Activated CD4-positive, CD25-positive, alpha-beta regulatory T cell (primary cell): ENCODE results near the gene CXCL1.
"Not testable (repeated sequence)": the region's sequence is repeated elsewhere in the genome, so short reads cannot be mapped to it uniquely, and the experiment has no call there.

Experiments
- DNase-seq, 4 experiments: peaks; one replicate each; lab custom pipeline; 2025; lab: John Stamatoyannopoulos, UW

Gene CXCL1

DNA sequence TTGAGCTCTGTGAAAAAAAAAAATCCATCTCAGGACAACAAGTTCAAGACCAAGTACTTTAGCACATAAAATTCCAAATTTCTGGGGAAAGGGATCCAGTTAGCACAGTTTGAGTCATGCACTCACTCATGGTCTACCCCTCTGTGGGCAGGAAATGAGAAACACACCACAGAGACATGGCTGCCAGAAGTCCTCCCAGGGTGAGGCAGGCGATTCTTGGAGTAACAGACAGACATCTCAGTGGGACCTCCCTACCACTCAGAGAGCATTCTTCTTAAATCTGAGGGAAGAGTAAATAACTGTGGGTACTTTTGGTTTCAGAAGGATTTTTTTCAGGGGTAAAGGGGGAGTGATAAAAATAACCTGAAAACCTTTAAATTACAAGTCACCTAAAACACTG is 14.1 kb downstream of the CXCL1 start:
- no peak for DNase-seq

DNA sequence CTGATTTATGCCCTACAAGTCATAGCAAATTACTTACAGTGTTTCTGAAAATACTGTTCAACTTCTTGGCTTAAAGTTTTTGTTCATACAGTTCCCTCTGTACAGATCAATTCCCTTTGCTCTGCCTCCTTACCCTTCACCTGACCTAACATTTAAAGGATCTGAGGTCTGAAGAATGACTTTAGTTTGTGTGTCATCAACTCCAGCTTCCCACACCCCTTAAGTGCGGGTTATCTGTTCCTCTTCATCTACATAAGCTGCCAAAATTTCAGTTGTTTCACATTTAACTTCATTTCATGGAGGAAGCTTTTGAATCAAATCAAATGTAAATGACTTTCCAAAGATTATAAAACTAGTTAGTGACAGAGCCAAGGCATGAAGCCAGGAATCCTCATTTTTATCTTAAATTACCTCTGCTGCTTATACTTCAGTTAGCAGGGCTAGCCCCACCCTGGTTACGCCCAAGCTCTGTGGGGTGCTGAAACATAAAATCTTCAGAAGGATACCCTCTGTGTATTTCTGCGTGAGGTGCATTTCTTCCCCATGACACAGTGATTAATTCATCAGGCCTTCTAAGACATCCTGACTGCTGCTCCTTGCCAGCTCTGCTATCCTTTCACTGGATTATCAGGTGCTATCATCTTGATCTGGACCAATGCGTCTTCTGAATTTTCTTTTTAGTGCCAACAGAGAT is 16.5 kb downstream of the CXCL1 start:
- no peak for DNase-seq

DNA sequence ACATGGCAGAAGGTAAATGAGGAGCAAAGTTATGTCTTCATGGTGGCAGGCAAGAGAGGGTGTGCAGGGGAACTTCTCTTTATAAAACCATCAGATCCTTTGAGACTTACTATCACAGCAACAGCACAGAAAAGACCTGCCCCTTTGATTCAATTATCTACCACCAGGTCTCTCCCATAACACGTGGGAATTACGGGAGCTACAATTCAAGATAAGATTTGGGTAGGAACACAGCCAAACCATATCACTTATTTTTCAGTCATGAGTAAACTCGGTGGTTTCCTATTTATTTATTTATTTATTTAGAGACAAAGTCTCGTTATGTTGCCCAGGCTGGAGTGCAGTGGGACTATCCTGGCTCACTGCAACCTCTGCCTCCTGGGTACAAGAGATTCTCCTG is 22.1 kb downstream of the CXCL1 start:
- no peak for DNase-seq

DNA sequence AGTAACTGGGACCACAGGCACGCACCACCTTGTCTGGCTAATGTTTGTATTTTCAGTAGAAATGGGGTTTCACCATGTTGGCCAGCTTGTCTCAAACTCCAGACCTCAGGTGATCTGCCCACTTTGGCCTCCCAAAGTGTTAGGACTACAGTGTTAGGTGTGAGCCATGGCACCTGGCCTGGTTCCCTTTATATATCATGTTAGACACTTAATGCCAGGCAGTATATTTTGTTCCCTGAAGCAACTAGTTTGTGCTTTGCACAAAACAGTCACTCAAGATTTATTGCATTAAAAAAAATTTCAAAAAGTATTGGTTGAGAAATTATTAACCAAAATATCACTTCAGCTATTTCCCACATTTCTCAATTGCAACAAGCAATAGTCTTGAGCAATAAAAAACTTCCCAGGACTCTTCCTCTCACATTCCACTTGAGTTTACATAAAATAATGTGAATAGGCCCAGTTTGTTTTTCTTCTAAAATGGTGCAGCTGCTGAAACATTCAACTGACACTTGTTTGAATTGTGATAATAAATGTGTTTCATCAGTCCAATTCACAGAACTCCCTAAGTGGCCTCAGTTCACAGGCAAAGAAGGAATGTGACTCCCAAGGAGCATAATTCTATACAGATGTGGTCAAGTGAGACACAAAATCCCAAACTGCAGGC is 22.7 kb downstream of the CXCL1 start:
- no peak for DNase-seq

DNA sequence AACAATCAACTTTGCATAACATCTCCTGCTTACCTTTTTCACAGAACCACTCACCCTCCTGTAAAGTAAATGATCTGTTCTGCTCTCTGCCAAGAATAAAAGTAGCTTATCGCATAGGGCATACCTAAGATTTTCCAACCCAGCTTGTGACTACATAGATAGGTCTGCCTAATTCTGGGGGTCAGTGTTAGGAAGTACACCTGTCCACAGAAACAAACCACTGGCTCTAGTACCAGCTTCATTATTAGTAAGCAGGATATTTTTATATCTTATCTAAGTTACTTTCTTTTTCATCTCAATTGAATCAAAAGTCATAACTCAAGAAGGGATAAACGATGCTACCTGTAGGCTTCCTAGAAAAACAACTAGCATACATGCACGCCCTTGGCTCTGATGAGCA is 23.8 kb downstream of the CXCL1 start:
- DNase-seq: no peak

DNA sequence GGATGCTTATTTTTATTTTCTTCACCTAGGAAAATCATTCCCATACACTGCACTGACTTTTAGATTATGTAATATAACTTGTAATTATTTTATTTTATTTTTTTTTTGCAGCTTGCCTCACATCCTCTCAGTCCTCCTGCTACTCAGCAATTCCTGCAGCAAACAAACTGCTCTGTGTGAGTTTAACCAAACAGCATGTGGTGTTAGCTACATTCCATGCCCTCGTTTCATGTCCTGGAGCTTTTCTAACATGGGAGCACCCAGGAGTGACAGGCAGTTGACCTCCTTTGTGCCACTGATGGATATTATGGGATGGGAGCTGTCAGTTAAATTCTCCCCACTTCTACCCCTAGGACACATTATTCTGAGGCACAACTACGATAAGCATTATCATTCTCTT is 24.8 kb downstream of the CXCL1 start:
- DNase-seq: no peak

DNA sequence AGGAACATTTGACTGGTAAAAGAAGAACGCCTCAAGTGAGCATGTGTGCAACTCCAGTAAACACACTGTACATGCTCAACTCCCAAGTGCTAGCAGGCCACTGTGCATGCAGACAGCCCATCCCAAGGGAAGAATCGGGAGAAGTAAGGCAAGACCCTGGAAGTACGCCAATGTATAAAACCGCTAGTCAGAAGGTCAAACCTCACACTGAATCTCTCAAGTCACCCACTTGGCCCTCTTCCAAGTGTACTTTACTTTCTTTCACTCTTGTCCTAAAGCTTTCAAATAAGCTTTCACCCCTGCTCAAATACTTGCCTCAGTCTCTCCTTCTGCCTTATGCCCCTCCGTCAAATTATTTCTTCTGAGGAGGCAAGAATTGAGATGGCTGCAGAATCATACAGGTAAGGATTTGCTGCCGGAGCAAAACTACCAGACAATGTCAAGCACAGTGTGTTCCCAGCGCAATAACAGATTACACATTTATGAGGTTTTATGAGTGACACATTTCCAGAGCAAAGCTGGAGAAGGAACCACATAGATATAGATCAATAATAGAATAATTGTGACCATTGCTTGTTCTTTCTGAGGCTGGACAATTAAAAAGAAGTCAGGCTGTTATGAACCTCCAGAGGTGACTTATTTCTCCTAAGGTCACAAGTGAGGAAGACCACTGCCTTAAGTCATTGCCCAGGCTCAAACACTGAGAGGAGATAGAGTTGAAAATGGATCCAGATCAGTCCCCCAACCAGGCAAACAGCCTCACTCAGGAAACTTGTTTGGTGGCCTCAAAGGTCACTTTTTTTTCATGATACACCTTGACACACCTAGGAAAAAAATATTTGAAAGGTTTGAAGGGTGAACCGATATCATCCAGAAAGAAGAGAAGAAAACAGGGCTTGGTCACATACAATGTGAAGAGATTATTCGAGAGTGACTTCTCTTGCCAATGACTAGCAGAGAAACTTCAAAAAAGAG is 26.3 kb downstream of the CXCL1 start:
- no peak for DNase-seq

DNA sequence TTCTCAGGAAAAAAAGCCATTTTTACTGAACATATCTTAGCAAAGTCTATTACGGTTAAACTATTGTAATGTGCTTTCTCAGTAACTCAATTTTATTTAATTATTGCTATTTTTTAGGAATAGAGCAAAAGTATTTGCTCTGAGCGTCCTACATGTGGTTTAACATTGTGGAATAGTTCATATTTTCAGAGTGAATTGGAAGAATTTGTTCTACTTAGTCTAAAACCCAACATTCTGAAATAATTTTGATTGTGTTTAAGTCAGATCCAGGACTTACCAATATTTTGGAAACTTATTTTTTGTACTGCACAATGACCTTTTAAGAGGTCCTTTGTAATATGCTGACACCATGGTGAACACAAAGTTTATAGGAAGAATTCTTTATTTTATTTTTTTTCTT is 27.2 kb downstream of the CXCL1 start:
- no peak for DNase-seq

DNA sequence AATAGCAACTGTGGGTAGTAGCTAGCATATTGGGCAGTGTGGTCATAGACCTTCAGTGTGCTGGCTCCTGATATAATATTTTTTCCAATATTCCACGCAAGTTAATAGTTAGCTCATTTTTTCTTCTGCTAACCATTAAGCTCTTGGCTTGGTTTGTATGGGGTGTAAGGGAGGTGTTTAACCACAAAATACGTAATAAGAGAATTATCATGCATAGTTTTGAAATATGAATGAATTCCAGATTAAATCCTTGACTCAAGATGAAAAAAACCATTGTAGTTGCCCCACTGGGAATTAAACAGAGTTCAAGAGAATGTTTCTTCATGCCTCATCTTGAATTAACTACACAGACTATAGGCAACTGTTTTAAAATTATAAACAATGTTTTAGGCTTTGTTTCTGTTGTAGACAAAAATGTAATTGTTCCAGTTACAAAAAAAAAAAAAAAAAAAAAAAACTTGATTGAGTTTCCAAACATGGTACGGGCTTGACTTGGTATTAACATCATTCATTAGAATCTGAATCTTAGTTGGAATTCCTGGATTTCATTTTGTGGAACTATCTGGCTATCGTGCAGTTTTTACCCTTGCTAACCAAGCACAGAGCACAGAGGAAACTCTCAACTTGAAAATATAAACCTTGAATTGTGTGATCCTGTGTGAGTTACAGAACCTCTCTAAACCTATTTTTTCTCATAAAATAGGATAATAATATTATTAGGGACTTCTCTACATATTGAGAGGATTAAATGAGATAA is 28.4 kb downstream of the CXCL1 start:
- no peak for DNase-seq

DNA sequence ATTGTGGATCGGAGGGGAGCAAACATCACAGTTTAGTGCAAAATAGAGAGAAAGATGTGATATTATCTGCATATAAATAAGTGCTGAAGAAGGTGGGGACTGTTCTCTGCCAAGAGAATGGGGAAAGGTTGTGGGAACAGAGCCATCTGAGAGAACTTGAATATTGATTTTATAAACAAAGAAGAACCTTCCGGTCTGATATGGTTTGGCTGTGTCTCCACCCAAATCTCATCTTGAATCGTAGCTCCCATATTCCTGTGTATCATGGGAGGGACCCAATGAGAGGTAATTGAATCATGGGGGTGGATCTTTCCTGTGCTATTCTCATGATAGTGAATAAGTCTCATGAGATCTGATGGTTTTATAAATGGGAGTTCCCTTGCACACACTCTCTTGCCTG is 30.1 kb downstream of the CXCL1 start:
- not testable (repeated sequence) for DNase-seq

DNA sequence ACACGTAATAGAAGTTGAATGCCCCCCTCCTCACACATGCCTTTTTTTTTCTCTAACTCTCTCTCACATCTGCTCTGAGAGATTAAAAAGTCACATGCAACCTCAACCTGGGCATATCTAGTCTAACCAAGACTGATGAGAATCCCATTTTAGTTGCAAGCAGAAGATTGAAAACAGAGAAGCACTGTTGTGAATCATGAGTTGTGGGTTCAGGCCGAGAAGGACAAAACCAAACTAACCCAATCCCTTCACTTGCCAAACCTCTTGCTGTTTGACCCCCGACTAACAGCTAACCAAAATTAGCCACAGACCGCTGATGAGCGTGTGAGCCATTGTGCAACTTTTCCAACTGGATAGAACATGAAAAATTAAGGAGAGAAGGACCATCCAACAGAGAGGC is 31.8 kb downstream of the CXCL1 start:
- DNase-seq: no peak

DNA sequence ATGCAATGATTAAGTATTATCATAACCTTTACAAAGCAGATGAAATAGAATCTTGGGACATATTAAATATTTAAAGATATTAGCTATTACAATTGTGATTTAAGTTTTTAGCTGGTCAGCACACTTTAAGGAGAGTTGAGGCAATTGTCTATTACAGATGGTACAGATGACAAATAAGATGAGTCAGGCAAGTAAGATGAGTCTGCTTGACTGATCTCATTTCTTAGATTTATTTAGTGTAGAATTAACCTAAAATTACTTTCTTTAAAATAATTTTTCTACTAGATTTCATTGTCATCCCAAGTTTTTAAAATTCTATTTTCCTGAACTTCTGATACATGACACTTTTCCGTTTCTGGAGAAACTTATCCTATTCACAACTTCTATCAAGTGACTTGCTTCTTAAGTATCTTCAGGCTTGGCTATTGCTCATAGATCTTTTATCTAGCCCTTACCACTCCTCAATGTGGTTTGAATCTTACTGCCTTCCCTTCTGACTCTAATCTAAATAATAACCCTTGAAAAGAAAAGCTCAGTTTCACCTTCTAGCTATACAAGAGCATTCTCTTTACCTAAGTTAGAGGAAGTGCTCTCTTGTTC is 32.9 kb downstream of the CXCL1 start:
- DNase-seq: no peak

DNA sequence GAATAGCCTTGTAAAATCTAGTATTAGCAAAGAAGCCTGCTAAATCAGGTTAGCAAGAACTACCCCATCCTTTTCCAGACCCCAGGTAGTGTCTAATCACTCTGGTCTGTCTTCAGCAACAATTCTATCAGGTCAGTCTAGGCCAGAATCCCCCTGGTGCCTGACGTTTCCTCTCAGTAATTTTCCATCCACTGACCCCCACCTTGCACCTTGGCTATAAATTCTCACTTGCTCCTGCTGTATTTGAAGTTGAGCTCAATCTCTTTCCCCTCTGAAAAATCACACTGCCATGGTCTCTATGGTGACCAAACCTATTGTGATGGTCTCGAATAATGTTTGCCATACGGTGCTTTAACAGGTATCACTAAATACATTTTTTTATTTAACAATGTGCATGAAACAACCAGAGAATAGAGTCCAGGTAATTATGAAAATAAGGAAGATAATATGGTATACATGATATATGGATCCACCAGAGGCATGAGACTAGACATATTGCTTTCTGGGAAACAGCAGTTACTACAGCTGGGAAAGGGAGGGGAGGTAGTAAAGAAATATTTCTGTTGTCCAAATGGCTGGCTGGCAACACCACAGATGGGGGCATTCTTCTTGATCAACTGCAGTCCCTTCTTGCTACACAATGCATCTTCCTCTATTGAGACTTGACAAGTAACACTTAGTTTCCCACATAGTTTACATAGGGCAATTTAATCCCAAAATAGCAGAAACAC is 33.8 kb downstream of the CXCL1 start:
- no peak for DNase-seq

DNA sequence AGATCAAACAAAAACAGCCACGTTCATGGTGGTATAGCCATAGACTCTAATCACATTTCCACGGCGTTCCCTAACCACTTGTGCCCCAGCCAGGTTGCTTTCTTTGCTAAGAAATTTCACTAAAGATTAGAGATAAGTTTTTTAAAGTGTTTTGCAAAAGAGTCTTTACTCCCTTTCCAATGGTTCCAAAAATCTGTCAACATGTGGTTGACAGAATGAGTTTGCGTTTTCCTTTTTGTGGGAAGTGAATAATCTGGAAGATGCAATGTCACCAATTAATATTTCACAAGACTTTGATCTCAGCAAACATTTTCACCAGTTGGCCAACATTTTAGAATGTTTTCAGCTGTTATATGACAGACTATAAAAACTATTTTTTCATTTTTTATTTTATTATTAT is 35.3 kb downstream of the CXCL1 start:
- DNase-seq: no peak

DNA sequence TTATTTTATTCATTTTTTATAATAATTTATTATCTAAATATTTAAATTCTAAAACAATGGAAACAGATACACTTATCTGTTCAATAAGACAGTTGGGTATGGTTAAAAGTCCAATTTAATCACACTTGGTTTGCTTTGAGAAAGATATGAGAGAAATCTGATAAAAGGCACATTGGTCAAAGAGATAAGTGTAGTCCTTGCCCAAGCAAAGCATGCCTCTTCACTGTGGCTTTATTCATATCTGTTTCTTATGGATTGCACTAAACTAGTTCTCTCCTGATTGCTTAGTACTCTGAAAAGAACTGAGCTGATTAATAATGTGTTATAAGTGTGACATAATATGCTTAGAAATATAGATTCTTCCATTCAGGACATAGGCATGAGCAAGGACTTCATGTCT is 39.8 kb downstream of the CXCL1 start:
- no peak for DNase-seq

DNA sequence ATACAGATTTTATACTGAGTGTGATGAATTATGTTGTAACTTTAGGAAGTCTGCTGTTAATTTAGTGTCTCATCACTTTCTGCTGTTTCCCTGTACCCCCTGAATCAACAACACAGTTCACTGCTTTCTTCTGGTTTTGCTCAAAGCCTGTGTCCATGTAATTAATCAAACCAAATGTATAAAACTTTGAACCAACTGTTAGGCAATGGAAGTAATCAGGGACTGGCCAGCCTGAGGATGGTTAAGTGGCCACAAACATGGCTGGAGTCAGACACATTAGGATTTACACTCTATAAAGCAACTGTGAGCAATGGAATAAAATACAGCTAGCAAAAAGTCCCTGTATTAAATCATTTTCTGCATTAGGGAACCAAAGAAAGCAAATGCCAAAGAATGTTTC is 42.6 kb downstream of the CXCL1 start:
- no peak for DNase-seq

DNA sequence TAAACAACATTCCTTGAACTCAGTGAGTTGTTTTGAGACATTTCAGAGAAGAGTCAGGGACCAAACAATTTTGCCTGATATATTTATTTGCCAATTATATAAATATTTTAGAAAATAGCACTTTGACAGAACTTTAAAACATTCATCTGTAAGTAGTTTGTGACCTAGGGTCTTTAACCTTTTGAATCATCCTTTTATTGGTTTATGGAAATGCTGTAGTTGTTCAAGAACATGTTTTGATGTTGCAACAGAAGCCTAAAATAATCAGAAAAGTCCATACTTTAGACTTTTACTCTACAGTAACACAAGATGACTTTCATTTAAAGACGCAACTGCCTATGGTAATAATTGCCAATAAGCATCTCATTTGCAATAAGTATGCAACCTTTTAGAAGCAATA is 43.0 kb downstream of the CXCL1 start:
- no peak for DNase-seq

DNA sequence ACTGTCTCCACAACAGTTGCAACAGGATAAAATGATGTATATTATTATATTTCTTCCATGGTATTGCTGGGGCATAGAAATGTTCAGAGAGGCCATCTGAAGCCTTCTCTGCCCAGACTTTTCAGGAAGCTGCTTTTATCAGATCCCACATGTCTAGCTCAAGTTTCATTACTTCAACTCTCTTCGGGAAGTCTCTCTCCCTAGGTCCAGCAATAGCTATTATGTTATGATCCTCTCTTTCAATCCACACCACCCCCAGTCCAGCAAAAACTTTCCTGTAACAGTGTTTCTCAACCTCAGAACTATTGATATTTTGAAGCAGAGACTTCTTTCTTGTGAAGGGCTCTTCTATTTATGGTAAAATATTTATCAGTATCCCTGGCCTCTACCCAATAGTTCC is 44.9 kb downstream of the CXCL1 start:
- no peak for DNase-seq

DNA sequence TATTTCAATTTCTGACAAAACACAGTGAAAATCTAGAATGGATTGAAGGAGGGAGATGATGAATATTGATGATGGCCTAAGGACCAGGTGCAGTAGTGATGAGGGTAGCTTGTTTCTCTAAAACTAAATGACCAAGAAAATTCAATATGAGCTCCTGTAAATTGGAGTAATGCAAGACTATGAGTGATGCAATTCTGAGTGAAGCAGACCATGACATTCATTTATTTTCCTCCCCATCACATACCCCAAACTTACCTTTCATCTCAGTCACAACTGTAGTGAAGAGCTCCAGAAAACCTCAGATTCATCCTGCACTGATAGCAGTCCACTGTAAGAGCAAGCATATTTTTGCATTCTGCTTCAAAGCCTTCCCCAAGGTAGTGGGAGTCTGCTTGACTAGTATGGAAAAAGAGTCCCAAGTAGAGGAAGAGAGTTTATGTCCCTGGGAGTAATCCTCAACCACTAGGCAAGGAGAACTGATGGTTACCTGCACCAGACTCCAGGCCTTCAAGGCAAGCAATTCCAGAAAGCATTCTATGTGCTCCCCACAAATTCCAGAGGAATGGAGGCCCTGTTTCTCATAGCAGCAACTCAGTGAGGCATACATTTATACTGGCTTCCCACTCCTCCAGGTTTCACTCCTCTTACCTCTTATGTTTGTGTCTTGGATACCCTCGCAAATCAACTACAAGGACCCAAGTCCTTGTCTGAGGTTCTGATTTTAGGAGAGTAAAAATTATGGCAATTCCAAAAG is 47.2 kb downstream of the CXCL1 start:
- DNase-seq: no peak

DNA sequence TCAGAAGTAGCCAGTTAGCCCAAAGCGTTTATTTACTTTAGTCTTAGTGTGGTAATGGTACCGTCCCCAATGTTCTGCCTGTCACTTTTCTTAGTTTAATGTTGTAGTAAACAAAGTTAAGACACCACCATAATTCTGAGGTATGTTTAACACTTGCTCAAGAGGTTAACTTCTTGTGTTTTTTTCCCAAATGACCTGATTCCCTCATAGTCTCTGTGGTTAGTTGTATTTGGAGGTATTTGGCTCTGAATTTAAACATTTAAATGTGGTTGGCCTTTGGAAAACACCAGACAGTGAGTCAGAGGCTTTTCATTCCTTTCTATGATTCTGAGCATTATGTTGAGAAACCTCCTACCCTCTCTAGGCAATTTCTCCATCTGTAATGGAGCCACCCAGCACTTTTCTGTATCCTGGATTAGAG is 47.9 kb downstream of the CXCL1 start:
- no peak for DNase-seq
